KOPT-K1 (cell line): ENCODE data around the gene CEP68.

Experiments
- H3K27ac ChIP-seq: fragments of 200-600 bp; sonication (generic); 2 replicates; pipeline ENCODE4 v1.5.1; 2016; ENCODE audit warnings: antibody characterized with exemption, mild to moderate bottlenecking, low read depth, low read length; ENCODE audit not compliant: poor library complexity, severe bottlenecking
- H3K36me3 ChIP-seq: fragments of 200-600 bp; sonication (generic); 2 replicates; pipeline ENCODE4 v1.5.1; 2017; ENCODE audit warnings: antibody characterized with exemption, mild to moderate bottlenecking, low read length, moderate library complexity; ENCODE audit not compliant: insufficient read depth
- H3K9me3 ChIP-seq: fragments of 200-600 bp; sonication (generic); 2 replicates; pipeline ENCODE4 v1.5.1; 2017; ENCODE audit warnings: antibody characterized with exemption, low read length, mild to moderate bottlenecking; ENCODE audit not compliant: insufficient read depth, poor library complexity, severe bottlenecking

Gene CEP68

DNA sequence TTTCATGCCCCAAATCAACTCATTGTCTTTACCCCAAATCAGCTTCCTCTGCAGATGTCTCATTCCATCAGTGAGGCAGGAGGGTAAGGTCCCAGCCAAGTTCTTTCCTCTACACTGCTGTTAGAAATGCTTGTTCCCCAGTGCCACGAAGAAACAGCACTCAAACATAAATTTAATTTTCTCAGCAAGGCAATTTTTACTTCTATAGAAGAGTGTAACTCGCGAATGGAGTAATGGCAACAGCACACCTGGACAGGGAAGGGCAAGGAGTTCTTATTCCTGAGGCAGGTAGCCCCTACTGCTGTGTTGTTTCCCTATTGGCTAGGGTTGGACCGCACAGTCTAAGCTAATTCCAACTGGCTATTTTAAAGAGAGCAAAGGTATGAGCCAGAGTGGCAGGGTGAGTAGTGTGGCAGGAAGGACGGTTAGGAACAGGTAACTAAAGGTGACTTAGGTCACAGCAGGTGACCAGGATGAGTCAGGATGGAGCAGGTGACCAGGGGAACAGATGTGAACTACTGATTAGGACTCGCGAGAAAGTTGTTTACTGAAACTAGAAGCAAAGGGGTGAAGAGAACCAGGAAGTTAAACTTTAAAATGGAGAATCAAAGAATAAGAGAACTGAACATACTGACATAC lies 12.0 kb upstream of the CEP68 start:
- H3K36me3 ChIP-seq = no peaks in the 10 kb centered on the region
- H3K9me3 ChIP-seq = peaks cover 28% of the 10 kb centered on the region
- no peak overlapping the region for H3K27ac ChIP-seq

GRCh38 chr2:65045651-65046050 lies 10.6 kb upstream of the CEP68 start:
- peaks cover 28% of the 10 kb centered on the region for H3K9me3 ChIP-seq
- no peaks in the 10 kb centered on the region for H3K36me3 ChIP-seq
- H3K27ac ChIP-seq = no peak overlapping the region

GRCh38 chr2:65046633-65047407 lies 9.4 kb upstream of the CEP68 start:
- peaks cover 28% of the 10 kb centered on the region for H3K9me3 ChIP-seq
- H3K27ac ChIP-seq = no peak overlapping the region
- H3K36me3 ChIP-seq = no peaks in the 10 kb centered on the region

- H3K36me3 ChIP-seq = no peaks in the 10 kb centered on the region
- H3K27ac ChIP-seq = no peak overlapping the region
- H3K9me3 ChIP-seq = peaks cover 20% of the 10 kb centered on the region
Measured at GRCh38 chr2:65049010-65049639, 7.1 kb upstream of the CEP68 start.

- Histone ChIP-seq H3K27ac (no peak overlapping the region), H3K36me3 (no peaks in the 10 kb centered on the region), H3K9me3 (peaks cover 10% of the 10 kb centered on the region)
Measured at GRCh38 chr2:65050931-65051330, 5.3 kb upstream of the CEP68 start.

GRCh38 chr2:65053199-65053598 lies 3.0 kb upstream of the CEP68 start:
- Histone ChIP-seq H3K36me3 (no peaks in the 10 kb centered on the region), H3K27ac (peak overlapping the region; percentile 20), H3K9me3 (peaks cover 2% of the 10 kb centered on the region)

DNA sequence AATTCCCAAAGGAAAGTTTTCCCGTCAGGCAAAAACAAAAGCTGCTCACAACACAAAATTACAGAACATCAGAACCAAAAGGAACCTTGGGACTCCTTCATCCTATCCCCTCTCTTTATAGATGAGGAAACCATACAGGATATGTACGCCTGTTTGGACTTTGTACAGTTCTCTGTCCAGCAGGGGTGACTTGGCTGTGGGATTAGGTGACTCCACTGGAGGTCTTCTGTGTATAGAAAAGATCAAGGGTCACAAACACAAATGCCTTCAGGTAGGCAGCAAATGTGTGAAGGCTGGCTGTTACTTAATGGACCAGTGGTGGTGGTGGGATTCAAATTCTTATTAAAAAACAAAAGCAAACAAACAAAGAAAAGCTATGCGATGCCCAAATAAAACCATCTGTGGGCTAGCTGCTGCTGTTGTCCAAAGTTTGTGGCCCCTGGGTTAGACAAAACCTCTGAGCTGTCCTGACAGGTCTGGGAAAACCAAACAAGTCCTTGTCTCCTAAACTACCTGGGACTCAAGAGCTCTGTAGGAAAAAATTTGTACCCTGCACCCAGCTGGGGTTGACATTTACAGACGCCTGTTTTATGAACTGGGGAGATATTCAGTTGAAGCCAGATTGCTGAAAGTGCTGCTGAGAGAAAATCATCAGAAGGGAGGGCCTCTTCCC lies 1.3 kb upstream of the CEP68 start:
- Histone ChIP-seq H3K27ac (no peak overlapping the region), H3K9me3 (no peaks in the 10 kb centered on the region), H3K36me3 (no peaks in the 10 kb centered on the region)

- peak overlapping the region; percentile 51 for H3K27ac ChIP-seq
Measured at GRCh38 chr2:65055422-65056214, 598 bp upstream of the CEP68 start.

DNA sequence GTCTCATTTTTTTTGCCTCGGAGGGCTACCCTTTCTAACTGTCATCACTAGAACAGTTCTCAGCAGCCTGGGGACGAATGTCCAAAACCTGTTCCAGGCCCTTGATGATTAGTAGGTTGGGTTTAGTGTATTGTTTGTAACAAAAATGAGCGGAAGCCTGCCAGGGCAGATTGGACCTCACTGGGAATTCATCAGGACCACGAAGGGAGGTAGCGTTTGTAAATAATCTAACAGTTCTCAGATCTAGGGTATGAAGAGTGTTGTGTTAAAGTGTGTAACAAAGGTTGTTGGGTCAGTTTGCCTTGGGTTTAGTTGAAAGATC lies 799 bp downstream of the CEP68 start:
- Histone ChIP-seq H3K27ac (peak overlapping the region; percentile 51), H3K9me3 (no peaks in the 10 kb centered on the region), H3K36me3 (no peaks in the 10 kb centered on the region)

More at GRCh38 chr2:65055422-65056214, 598 bp upstream of the CEP68 start:
- Histone ChIP-seq H3K9me3 (no peaks in the 10 kb centered on the region), H3K36me3 (no peaks in the 10 kb centered on the region)

DNA sequence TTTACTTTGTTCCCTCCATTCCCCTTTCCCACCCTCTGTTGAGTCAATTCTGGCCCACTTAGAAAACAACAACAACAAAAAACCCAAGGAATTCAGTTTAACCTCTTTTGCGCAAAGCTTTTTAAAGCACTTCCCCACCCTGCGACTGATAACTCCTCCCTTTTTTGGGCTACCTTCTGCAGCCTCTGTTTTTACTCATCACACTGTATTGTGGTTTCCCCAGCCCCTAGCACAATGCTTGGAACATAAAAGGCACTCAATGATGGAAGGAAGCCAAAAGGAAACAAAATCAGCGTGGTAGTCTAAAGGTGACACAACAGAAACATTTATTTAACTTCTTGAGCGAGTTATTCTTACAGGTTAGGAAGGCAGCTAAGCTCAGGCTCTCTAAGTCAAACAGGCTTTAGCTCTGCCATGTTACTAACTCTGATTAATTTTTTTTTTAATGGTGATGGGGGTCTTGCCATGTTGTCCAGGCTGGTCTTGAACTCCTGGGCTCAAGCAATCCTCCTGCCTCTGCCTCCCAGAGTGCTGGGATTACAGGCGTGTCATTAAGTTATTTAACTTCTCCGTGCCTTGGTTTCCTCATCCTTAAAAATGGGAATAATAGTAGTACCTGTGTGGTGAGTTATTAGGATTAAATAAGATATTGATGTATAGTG lies 1.3 kb downstream of the CEP68 start:
- Histone ChIP-seq H3K9me3 (no peaks in the 10 kb centered on the region), H3K27ac (peak overlapping the region; percentile 51), H3K36me3 (no peaks in the 10 kb centered on the region)

- Histone ChIP-seq H3K27ac (no peak overlapping the region), H3K36me3 (no peaks in the 10 kb centered on the region), H3K9me3 (no peaks in the 10 kb centered on the region)
Measured at GRCh38 chr2:65059071-65059470, 2.9 kb downstream of the CEP68 start.

DNA sequence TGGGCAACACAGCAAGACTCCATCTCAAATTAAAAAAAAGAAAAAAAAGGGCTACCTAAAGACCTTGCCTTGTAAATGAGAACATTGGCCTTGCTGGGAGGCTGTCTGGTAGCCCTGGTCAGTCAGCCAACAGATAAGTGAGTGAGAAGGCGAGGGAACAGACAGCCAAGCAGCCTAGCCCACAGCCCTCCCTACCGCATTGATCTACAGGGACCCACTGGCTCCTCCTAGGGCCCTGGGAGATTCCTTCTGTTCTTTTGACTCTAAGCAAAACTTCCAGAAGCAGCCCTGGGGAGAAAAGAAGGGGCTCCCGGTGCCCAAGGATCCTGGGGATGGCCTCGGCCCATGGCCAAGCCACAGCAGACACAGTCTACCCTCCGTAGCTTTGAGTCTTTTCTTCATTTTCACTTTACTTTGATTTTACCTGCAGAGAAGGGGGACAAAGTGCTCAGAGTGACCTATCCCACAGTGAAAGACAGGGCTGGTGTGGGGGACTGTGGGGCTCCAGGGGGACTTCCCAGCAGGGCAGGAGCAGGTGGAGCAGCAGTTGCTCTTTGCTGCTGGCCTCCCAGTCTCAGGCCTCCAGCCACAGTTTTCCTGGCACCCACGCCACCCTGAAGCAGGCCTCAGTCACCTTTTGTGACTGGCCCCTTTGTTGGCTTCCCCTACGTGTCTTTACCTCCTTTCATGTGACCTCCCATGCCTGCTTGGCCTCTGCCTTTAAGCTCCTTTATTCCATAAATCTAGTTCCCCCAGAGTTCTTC lies 5.1 kb downstream of the CEP68 start:
- Histone ChIP-seq H3K27ac (no peak overlapping the region), H3K36me3 (no peaks in the 10 kb centered on the region), H3K9me3 (no peaks in the 10 kb centered on the region)

- H3K36me3 ChIP-seq = no peaks in the 10 kb centered on the region
- H3K27ac ChIP-seq = no peak overlapping the region
- H3K9me3 ChIP-seq = no peaks in the 10 kb centered on the region
Measured at GRCh38 chr2:65061910-65062339, 5.7 kb downstream of the CEP68 start.
